ENCODE measurements around the gene RPRD1B.

Gene RPRD1B

DNA sequence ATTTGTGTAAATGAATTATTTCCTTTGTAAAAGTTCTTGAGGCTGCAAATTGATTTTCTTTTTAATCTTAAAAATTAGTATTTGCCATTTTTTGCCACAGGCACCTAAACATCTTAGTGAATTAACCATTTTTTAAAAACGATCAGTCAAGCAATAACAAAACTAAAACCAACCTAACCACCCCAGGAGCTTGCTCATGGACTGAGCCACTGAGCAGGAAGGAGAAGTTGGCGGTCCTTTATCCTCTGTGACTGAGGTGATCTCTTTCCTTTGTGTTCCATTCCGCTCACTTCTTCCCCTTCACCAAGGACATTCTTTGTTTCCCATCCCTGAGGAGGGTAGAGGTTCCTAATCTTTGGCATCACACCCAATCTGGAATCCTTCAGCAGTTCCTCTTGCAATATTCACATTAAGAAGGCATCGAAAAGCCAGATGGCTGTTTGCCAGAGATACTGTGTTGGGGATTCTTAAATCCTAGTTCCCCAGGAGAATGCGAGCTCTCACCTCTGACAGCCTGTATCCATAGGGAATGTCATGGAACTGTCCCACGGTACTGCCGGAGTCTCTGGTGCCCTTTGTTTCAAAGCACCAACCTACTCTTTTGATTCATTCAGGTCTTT is 30.5 kb downstream of the RPRD1B start:
- TF ChIP-seq, protein P1, sequence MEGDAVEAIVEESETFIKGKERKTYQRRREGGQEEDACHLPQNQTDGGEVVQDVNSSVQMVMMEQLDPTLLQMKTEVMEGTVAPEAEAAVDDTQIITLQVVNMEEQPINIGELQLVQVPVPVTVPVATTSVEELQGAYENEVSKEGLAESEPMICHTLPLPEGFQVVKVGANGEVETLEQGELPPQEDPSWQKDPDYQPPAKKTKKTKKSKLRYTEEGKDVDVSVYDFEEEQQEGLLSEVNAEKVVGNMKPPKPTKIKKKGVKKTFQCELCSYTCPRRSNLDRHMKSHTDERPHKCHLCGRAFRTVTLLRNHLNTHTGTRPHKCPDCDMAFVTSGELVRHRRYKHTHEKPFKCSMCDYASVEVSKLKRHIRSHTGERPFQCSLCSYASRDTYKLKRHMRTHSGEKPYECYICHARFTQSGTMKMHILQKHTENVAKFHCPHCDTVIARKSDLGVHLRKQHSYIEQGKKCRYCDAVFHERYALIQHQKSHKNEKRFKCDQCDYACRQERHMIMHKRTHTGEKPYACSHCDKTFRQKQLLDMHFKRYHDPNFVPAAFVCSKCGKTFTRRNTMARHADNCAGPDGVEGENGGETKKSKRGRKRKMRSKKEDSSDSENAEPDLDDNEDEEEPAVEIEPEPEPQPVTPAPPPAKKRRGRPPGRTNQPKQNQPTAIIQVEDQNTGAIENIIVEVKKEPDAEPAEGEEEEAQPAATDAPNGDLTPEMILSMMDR (IDR thresholded peaks at IDR 0.05) = no peak
- no peak for TF ChIP-seq ZFX (IDR thresholded peaks at IDR 0.05; ENCODE audit: borderline replicate concordance)
- no peak overlapping the region for H3K27ac ChIP-seq

DNA sequence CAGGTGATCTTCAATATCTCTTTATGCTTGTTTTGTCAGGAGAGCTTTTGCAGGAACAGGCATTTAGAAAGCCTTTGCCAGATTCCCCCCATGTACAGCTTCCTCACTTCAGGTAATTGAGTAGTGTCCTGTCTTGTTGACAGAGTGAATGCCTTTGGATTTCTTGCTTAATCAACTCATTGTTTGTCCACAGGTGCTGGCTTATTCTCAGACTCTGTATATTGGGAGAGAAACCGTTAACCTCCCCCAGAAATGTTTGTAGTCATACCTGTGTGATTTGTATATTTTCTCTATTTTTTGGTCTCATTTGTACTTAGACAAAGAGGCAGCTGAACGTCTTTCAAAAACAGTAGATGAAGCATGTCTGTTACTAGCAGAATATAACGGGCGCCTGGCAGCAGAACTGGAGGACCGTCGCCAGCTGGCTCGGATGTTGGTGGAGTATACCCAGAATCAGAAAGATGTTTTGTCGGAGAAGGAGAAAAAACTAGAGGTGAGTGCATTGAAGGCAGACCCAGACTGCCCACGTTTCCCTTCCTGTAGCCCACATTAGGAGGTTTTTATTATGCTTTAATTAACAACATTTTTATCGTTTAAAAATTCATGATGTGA is 32.3 kb downstream of the RPRD1B start:
- TF ChIP-seq, protein P1 (IDR thresholded peaks at IDR 0.05) = no peak
- no peak for TF ChIP-seq ZFX (IDR thresholded peaks at IDR 0.05; ENCODE audit: borderline replicate concordance)
- no peak overlapping the region for H3K27ac ChIP-seq

DNA sequence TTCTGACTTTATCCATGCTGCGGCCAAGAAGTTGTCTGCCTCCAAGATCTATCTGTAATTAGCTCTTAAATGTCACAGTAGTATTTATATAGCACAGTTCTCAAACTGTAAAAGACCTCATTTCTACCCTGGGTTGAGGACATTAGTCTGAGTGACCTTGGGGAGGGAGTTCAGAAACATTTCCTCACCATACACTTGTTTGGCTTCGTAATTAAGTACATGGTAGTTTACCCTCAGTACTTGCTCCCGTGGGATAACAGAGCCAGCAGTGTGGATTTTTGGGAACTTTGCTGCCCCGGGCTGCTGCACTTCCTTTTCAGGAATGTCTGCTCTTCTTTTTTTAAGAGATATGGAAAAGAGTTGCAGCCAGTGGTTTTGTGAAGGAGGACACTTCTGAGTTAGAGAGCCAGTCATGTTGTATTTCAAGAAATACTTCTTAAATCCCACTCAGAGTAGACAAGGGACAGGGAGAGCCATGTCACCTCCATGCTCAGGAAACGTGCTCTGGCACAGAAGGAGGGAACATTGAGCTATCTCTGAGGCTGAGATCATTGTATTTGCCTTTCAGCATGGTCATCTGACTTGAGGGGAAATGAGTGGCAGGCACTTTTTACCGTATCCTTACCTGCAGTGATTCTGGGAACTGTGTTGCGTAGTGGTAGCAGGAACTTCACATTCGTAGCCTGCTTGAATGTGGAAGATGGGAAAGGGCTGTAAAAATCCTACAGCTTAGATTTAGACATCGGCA is 33.6 kb downstream of the RPRD1B start:
- TF ChIP-seq, protein P1 (IDR thresholded peaks at IDR 0.05) = no peak
- no peak for TF ChIP-seq ZFX (IDR thresholded peaks at IDR 0.05; ENCODE audit: borderline replicate concordance)
- no peak overlapping the region for H3K27ac ChIP-seq

DNA sequence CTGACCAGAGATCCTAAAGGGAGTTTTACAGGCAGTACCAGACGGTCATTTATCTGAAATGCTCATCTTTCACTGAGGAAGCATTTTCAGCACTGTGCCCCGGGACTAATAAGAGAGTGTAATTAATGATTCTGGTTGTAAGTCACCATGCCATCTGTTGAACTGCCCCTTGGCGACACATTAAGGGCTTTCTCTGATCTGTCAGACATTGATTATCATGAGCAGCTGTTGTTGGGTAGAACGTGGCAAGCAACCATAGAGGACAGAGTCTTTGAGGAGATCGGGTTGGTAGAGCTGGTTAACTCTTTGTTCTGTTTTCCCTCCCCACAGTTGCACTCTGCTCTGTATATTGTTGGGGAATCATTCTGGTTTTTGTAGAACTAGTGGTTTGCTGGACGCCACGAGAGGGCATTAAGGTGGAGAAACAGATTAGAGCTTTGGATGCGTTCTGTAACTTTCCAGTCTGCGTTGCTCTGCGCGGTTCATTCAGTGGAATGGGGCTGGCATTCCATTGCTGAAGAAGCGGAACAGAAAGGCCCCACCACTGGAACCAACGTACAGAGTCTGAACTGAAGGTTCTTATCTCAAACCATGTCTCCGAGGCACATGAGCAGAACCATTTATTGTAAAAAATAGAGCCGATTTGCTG is 34.3 kb downstream of the RPRD1B start:
- H3K27ac ChIP-seq = no peak overlapping the region
- TF ChIP-seq ZFX (IDR thresholded peaks at IDR 0.05; ENCODE audit: borderline replicate concordance) = no peak
- TF ChIP-seq, protein P1 (IDR thresholded peaks at IDR 0.05) = no peak

DNA sequence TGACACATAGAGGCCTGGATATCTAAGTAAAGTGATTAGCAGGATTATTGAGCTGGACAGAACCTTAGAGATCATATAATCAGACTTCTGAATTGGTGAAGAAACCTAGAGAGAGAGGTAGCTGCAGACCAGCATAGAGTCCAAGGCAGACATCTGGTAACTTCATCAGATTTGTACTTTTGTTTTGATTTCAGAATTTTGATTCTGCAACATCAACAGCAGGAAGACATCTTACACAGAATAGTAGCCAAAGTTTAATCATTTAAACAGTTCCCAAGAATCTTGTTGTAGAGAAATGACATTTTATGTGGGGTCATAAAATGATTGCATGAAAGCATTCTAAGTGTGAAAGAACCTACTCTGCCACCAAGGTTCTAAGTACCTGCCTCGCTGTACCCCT is 39.4 kb downstream of the RPRD1B start:
- no peak for TF ChIP-seq ZFX (IDR thresholded peaks at IDR 0.05; ENCODE audit: borderline replicate concordance)
- TF ChIP-seq, protein P1 (IDR thresholded peaks at IDR 0.05) = no peak
- no peak overlapping the region for H3K27ac ChIP-seq

DNA sequence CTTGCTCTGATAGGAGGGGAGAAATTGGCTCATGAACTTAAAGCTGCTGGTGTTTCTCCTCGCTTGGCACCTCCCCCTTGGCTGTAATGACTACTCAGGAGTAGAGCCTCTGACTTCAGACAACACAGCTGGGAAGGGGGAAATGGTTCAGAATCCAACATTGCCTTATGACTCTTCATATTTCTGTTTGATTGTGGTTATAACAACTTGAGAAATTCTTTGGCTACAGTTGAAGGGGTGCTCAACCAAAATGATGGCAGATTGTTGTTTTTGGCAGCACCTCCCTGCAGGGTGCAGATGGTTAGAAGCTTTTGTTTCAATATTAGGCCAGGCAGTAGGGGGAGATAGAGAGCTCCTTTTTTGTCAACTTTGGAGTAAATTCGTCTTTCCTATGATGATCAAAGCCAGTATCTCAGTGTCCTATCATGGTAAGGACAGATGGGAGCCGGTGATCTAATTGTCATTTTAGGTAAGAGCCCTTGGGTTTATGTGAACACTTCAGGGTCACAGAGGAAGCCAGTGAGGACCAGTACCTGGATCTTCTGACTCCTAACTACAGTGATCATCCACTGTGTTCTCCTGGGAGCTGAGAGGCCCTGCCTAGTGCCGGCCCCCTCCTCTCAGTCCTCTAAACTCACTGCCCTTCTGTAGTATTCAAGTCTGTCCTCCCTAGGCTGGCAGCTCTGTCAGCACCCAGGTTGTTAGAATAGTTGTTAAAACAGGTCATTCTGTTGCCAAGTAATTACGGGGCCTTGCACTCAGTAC is 39.9 kb downstream of the RPRD1B start:
- H3K27ac ChIP-seq = no peak overlapping the region
- TF ChIP-seq, protein P1 (IDR thresholded peaks at IDR 0.05) = peak; percentile 82
- no peak for TF ChIP-seq ZFX (IDR thresholded peaks at IDR 0.05; ENCODE audit: borderline replicate concordance)
